Activated CD8-positive, alpha-beta T cell treated with anti-CD3 and anti-CD28 coated beads for 36 hours (primary cell): ENCODE data around the gene ENPP3. TPM values are rescaled to one million over a fixed set of nuclear protein-coding genes. Genes with fewer than 3 reads are reported as not detected.

Experiments used
- ATAC-seq: fragments of 200-7000 bp; cut with Tn5 transposase; one replicate; pipeline ENCODE4 v1.10.0; 2021; ENCODE audit warnings: mild to moderate bottlenecking, moderate library complexity
- CTCF ChIA-PET: fragments of 350-600 bp; sonication (Branson Sonifier 250); formaldehyde crosslinking; loops from one replicate; lab custom pipeline; 2021; ENCODE audit warnings: antibody characterized with exemption; lab: Charles Lee
- POLR2A ChIA-PET: fragments of 350-600 bp; sonication (Branson Sonifier 250); formaldehyde crosslinking; loops from one replicate; lab custom pipeline; 2021; ENCODE audit warnings: antibody characterized with exemption; lab: Charles Lee
- DNase-seq: peaks from one replicate; pipeline ENCODE4 v3.0.0-alpha.2; 2020
- H3K27ac Mint-ChIP-seq: one replicate; pipeline ENCODE4 v1.8.0; 2021; ENCODE audit warnings: mild to moderate bottlenecking, mixed read lengths
- H3K27me3 Mint-ChIP-seq: one replicate; pipeline ENCODE4 v1.8.0; 2021; ENCODE audit warnings: mixed read lengths
- H3K36me3 Mint-ChIP-seq: one replicate; pipeline ENCODE4 v1.8.0; 2021; ENCODE audit warnings: low read depth, mixed read lengths
- H3K4me1 Mint-ChIP-seq: one replicate; pipeline ENCODE4 v1.8.0; 2021; ENCODE audit warnings: low read depth, mixed read lengths
- H3K4me3 Mint-ChIP-seq: one replicate; pipeline ENCODE4 v1.8.0; 2021; ENCODE audit warnings: mild to moderate bottlenecking, moderate library complexity, mixed read lengths
- H3K9me3 Mint-ChIP-seq: one replicate; pipeline ENCODE4 v1.8.0; 2021; ENCODE audit warnings: mixed read lengths
- CTCF ChIP-seq: fragments of 200-600 bp; IDR thresholded peaks from one replicate; pipeline ENCODE4 v1.8.0; 2022; ENCODE audit warnings: antibody characterized with exemption, mild to moderate bottlenecking
- intact Hi-C: fragments of 100-400 bp; cut with micrococcal nuclease; formaldehyde crosslinking; loops from one replicate; pipeline ENCODE4 v1.10.0; 2022
- total RNA-seq, 2 experiments: library from RNA; stranded (reverse); gene quantifications; one replicate each; pipeline ENCODE4 v1.2.3, GENCODE V29; 2021

Gene ENPP3
- total RNA-seq, 2 experiments from 2014 or later = 0.49 to 0.79 TPM

- H3K36me3 Mint-ChIP-seq = no peaks in the 10 kb centered on the region
- no peaks in the 10 kb centered on the region for H3K9me3 Mint-ChIP-seq
- H3K4me3 Mint-ChIP-seq = no peak overlapping the region
- ChIA-PET CTCF (interaction anchor here (0.8 to 1.7 kb wide), 2 partner anchors 14 to 108 kb away, joined by 3 to 4 read pairs; partner anchors contain the start of gene MED23), POLR2A (no interaction called here)
- no peaks in the 10 kb centered on the region for H3K4me1 Mint-ChIP-seq
- ATAC-seq (no peak), DNase-seq (no peak)
- H3K27ac Mint-ChIP-seq = no peak overlapping the region
- TF ChIP-seq CTCF = no peak
- intact Hi-C loops = no loop called here
- H3K27me3 Mint-ChIP-seq = peaks cover 6% of the 10 kb centered on the region
Observed at GRCh38 chr6:131736003-131736596, 99.0 kb downstream of the ENPP3 start.

- intact Hi-C loops = no loop called here
- Mint-ChIP-seq H3K9me3 (no peaks in the 10 kb centered on the region), H3K27ac (no peak overlapping the region), H3K36me3 (no peaks in the 10 kb centered on the region), H3K4me1 (no peaks in the 10 kb centered on the region), H3K27me3 (peaks cover 7% of the 10 kb centered on the region), H3K4me3 (no peak overlapping the region)
- ChIA-PET CTCF (interaction anchor here (0.8 kb wide), 1 partner anchor 15 kb away, joined by 3 read pairs; no protein-coding TSS in a partner anchor), POLR2A (no interaction called here)
- ATAC-seq (no peak), DNase-seq (no peak)
- TF ChIP-seq CTCF = no peak
Observed at GRCh38 chr6:131736811-131737210, 99.7 kb downstream of the ENPP3 start.

- ChIA-PET CTCF (interaction anchor here (1.8 kb wide), 1 partner anchor 44 kb away, joined by 4 read pairs; no protein-coding TSS in a partner anchor), POLR2A (no interaction called here)
- Mint-ChIP-seq H3K9me3 (no peaks in the 10 kb centered on the region), H3K36me3 (no peaks in the 10 kb centered on the region), H3K4me3 (no peak overlapping the region), H3K27me3 (peaks cover 12% of the 10 kb centered on the region), H3K27ac (no peak overlapping the region), H3K4me1 (no peaks in the 10 kb centered on the region)
- DNase-seq (no peak), ATAC-seq (no peak)
- intact Hi-C loops = no loop called here
- no peak for TF ChIP-seq CTCF
Observed at GRCh38 chr6:131739136-131739535, 102.0 kb downstream of the ENPP3 start.

GRCh38 chr6:131740161-131740560 is 103.1 kb downstream of the ENPP3 start:
- H3K27ac Mint-ChIP-seq = no peak overlapping the region
- no peak overlapping the region for H3K4me3 Mint-ChIP-seq
- POLR2A ChIA-PET = interaction anchor here (0.7 kb wide), 1 partner anchor 205 kb away, joined by 3 read pairs; no protein-coding TSS in a partner anchor
- no peaks in the 10 kb centered on the region for H3K36me3 Mint-ChIP-seq
- ATAC-seq (no peak), DNase-seq (no peak)
- no peak for TF ChIP-seq CTCF
- no peaks in the 10 kb centered on the region for H3K9me3 Mint-ChIP-seq
- peaks cover 19% of the 10 kb centered on the region for H3K27me3 Mint-ChIP-seq
- intact Hi-C loops = no loop called here
- no peaks in the 10 kb centered on the region for H3K4me1 Mint-ChIP-seq
- CTCF ChIA-PET = no interaction called here

- Mint-ChIP-seq H3K27me3 (peaks cover 16% of the 10 kb centered on the region), H3K4me1 (no peaks in the 10 kb centered on the region), H3K9me3 (no peaks in the 10 kb centered on the region), H3K27ac (no peak overlapping the region), H3K4me3 (no peak overlapping the region), H3K36me3 (no peaks in the 10 kb centered on the region)
- ChIA-PET POLR2A (interaction anchor here (0.5 kb wide), 1 partner anchor 719 kb away, joined by 3 read pairs; no protein-coding TSS in a partner anchor), CTCF (no interaction called here)
- DNase-seq (no peak), ATAC-seq (no peak)
- intact Hi-C loops = no loop called here
- no peak for TF ChIP-seq CTCF
Observed at GRCh38 chr6:131741688-131742393, 104.7 kb downstream of the ENPP3 start.
